22Rv1 (cell line): Measurements from ENCODE around the gene LRRTM2.

ENCODE experiments used
- ZFX ChIP-seq: fragments of 450-650 bp; IDR thresholded peaks from 2 replicates; pipeline ENCODE4 v1.6.1; 2017; ENCODE audit warnings: antibody characterized with exemption, borderline replicate concordance
- TF ChIP-seq, protein P1 (sequence below): fragments of 450-650 bp; IDR thresholded peaks from 2 replicates; pipeline ENCODE4 v1.5.1; 2017; ENCODE audit warnings: mild to moderate bottlenecking

DNA sequence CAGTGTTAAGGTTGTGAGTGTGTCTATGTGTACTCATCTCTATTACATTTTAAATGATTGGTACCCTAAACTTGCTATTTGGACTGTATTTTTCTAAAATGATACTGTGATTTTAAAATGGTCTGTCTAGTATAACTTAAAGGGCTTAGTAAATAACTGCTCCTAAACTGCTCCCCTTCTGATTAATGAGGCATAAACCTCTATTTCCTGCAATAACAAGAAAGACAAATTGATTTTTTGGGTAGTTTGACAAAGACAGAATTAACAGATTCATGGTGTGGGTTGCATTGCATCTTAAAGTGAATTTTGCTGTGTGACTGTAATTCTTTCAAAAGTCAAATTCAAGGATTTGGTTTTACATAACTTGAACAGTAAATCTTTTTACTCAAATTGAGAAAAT lies 8.1 kb upstream of the LRRTM2 start:
- TF ChIP-seq, protein P1, sequence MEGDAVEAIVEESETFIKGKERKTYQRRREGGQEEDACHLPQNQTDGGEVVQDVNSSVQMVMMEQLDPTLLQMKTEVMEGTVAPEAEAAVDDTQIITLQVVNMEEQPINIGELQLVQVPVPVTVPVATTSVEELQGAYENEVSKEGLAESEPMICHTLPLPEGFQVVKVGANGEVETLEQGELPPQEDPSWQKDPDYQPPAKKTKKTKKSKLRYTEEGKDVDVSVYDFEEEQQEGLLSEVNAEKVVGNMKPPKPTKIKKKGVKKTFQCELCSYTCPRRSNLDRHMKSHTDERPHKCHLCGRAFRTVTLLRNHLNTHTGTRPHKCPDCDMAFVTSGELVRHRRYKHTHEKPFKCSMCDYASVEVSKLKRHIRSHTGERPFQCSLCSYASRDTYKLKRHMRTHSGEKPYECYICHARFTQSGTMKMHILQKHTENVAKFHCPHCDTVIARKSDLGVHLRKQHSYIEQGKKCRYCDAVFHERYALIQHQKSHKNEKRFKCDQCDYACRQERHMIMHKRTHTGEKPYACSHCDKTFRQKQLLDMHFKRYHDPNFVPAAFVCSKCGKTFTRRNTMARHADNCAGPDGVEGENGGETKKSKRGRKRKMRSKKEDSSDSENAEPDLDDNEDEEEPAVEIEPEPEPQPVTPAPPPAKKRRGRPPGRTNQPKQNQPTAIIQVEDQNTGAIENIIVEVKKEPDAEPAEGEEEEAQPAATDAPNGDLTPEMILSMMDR: no peak
- TF ChIP-seq ZFX: no peak
